ENCODE data around the gene TMEM164. TPM values are rescaled to one million over a fixed set of nuclear protein-coding genes. Genes with fewer than 3 reads are reported as not detected.

Gene TMEM164
- total RNA-seq (10 to 100 TPM; 17.2 to 32.2 (median 26.4) TPM), polyA plus RNA-seq (10 to 100 TPM in 1 of 3 donors, 1 to 10 TPM in 2; 8.7 to 27.3 (median 8.9) TPM)
- long read RNA-seq, donor 1, full-length matches to known transcripts: 3 of 3 reads
- long read RNA-seq, donor 1, partial matches to known transcripts: 0 of 3 reads
- long read RNA-seq, donor 1, other reads (novel, unspliced or antisense): 0 of 3 reads
- long read RNA-seq, donor 2, full-length matches to known transcripts: 5 of 5 reads
- long read RNA-seq, donor 2, partial matches to known transcripts: 0 of 5 reads
- long read RNA-seq, donor 2, other reads (novel, unspliced or antisense): 0 of 5 reads
- long read RNA-seq, donor 3, full-length matches to known transcripts: 3 of 3 reads
- long read RNA-seq, donor 3, partial matches to known transcripts: 0 of 3 reads
- long read RNA-seq, donor 3, other reads (novel, unspliced or antisense): 0 of 3 reads
- long read RNA-seq, donor 4, partial matches to known transcripts: 0 of 4 reads
- long read RNA-seq, donor 4, other reads (novel, unspliced or antisense): 4 of 4 reads
- long read RNA-seq, donor 5, full-length matches to known transcripts: 1 of 7 reads
- long read RNA-seq, donor 5, partial matches to known transcripts: 0 of 7 reads
- long read RNA-seq, donor 5, other reads (novel, unspliced or antisense): 6 of 7 reads
- long read RNA-seq, donor 6, partial matches to known transcripts: 0 of 4 reads
- long read RNA-seq, donor 6, other reads (novel, unspliced or antisense): 4 of 4 reads
- long read RNA-seq, donor 7, full-length matches to known transcripts: 1 of 1 reads
- long read RNA-seq, donor 7, partial matches to known transcripts: 0 of 1 reads
- long read RNA-seq, donor 7, other reads (novel, unspliced or antisense): 0 of 1 reads
- long read RNA-seq, donor 8, full-length matches to known transcripts: 7 of 7 reads
- long read RNA-seq, donor 8, partial matches to known transcripts: 0 of 7 reads
- long read RNA-seq, donor 8, other reads (novel, unspliced or antisense): 0 of 7 reads
- long read RNA-seq, donor 9, full-length matches to known transcripts: 4 of 4 reads
- long read RNA-seq, donor 9, partial matches to known transcripts: 0 of 4 reads
- long read RNA-seq, donor 9, other reads (novel, unspliced or antisense): 0 of 4 reads
- long read RNA-seq, donor 10, full-length matches to known transcripts: 2 of 2 reads
- long read RNA-seq, donor 10, partial matches to known transcripts: 0 of 2 reads
- long read RNA-seq, donor 10, other reads (novel, unspliced or antisense): 0 of 2 reads

DNA sequence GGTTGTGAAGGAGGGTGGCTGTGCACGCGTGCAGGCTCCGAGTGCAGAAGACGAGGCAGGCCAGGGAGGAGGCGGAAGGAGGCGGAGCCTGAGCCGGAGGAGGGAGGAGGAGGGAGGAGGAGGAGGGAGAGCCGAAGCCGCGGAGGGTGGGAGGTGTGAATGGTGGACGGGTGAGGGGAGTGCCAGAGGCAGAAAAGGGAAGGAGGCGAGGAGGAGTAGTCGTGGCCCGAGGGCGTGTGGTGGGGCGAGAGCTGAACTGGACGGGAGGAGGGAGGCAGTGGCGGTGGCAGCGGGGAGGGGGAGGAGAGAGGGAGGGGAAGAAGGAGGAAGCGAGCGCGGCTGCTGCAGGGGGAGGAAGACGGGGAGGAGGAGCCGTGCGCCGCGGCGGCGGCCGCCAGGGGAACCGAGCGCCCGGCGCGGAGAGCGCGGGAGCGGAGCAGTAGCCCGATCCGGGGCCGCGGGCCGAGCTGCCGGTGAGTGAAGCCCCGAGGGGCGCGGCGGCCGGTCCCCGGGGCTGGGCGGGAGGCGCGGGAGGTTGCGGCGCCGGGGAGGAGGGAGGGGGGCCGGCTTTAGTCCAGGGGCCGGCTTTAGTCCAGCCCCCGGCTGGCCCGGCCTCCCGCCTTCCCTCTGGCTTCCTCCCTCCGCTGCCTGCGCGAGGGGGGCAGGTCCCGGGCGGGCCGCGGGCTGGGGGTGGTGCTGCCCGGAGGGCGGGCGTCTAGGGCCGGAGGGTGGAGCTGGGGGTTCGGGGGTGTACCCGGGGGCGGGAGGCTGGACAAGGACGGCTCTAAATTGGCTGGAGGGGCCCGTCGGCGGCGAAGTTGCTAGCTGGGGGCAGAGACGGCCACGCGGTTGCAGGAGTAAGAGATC lies at the start of gene TMEM164:
Gene TMEM164 (plus strand): TSS at position 815 of the 867 bp plus-strand sequence. CDS start 661 bp downstream, outside the sequence.
- H3K4me1 ChIP-seq (replicated peaks in 1 of 2): peaks cover 13 to 24% of the 10 kb centered on the region in 2 donors
- H3K36me3 ChIP-seq (replicated peaks in 1 of 2): no peaks in the 10 kb centered on the region
- H3K27me3 ChIP-seq: peaks cover 4% of the 10 kb centered on the region
- H3K27ac ChIP-seq: peak within 1 kb of the TSS in 4 of 5 donors; percentile 78 to 98 (median 86)
- whole genome bisulfite sequencing, 4 donors: 0 to 24% (median 7%) methylated on average over 17 to 72 of the region's 83 CpGs
- intact Hi-C loops (cut with DNase I): no loop called here
- TF ChIP-seq, protein P1, sequence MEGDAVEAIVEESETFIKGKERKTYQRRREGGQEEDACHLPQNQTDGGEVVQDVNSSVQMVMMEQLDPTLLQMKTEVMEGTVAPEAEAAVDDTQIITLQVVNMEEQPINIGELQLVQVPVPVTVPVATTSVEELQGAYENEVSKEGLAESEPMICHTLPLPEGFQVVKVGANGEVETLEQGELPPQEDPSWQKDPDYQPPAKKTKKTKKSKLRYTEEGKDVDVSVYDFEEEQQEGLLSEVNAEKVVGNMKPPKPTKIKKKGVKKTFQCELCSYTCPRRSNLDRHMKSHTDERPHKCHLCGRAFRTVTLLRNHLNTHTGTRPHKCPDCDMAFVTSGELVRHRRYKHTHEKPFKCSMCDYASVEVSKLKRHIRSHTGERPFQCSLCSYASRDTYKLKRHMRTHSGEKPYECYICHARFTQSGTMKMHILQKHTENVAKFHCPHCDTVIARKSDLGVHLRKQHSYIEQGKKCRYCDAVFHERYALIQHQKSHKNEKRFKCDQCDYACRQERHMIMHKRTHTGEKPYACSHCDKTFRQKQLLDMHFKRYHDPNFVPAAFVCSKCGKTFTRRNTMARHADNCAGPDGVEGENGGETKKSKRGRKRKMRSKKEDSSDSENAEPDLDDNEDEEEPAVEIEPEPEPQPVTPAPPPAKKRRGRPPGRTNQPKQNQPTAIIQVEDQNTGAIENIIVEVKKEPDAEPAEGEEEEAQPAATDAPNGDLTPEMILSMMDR (IDR thresholded peaks at IDR 0.05): peak in 3 of 6 experiments; percentile 17 to 43 (median 21)
- peak; percentile 23 to 25 for TF ChIP-seq POLR2A (IDR thresholded peaks at IDR 0.05)
- peak; percentile 78 to 89 (median 86) for DNase-seq
- peak within 1 kb of the TSS; percentile 8 to 82 (median 40) for H3K4me3 ChIP-seq
- H3K9me3 ChIP-seq (replicated peaks in 1 of 3): no peaks in the 10 kb centered on the region

DNA sequence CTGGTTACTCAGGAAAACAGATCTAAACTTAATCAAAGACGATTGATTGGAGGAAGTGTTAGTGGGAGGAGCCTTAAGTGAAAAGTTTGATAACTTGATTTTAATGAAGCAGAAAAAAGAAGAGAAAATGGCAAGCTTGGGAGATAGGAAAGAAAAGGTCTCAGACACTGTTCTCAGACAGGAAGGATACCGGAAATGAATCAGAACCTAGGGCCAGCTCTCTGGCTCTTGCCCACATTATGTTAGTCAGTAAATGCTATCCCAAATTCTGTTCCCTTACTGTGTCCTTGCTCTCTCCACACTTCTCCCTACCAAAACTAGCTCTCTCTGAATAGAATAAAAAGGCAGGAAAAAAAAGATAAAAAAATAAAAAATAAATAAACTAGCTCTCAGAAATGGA lies 48.6 kb upstream of the TMEM164 start:
- no peak overlapping the region for H3K4me3 ChIP-seq
- H3K27ac ChIP-seq: no peak overlapping the region
- no peaks in the 10 kb centered on the region for H3K9me3 ChIP-seq (replicated peaks in 1 of 3)
- H3K36me3 ChIP-seq (replicated peaks in 1 of 2): no peaks in the 10 kb centered on the region
- peak in 2 of 7 donors; percentile 11 to 17 for DNase-seq
- H3K4me1 ChIP-seq (replicated peaks in 1 of 2): no peaks in the 10 kb centered on the region
- intact Hi-C loops (cut with DNase I): no loop called here
- 32 to 68% (median 53%) methylated on average over 2 of the region's 2 CpGs for WGBS, 4 donors
- H3K27me3 ChIP-seq: peaks cover 8% of the 10 kb centered on the region
- TF ChIP-seq, protein P1 (IDR thresholded peaks at IDR 0.05): no peak
- no peak for TF ChIP-seq POLR2A (IDR thresholded peaks at IDR 0.05)

DNA sequence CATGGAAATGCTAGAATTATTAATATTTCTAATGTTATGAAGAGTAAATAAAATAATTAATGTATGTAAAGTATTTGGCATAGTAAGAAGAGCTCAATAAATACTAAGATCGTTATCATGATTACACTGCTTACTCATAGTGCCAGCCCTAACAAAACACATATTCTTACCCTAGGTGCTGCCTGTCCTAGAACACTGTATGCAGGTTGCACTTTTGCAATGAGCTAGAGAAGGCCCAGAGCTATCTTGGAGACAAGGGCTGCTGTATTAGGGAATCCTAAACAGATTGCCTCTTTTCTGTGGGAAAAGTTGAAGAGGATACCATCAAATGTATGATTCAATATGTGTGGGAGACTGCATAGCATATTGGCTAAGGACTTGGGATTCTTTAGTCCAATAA lies 48.0 kb upstream of the TMEM164 start:
- 17 to 61% (median 43%) methylated on average over 1 of the region's 1 CpG for WGBS, 4 donors
- no peaks in the 10 kb centered on the region for H3K36me3 ChIP-seq (replicated peaks in 1 of 2)
- no peaks in the 10 kb centered on the region for H3K9me3 ChIP-seq (replicated peaks in 1 of 3)
- H3K4me1 ChIP-seq (replicated peaks in 1 of 2): no peaks in the 10 kb centered on the region
- H3K27ac ChIP-seq: no peak overlapping the region
- peaks cover 8% of the 10 kb centered on the region for H3K27me3 ChIP-seq
- no peak for TF ChIP-seq POLR2A (IDR thresholded peaks at IDR 0.05)
- TF ChIP-seq, protein P1 (IDR thresholded peaks at IDR 0.05): no peak
- intact Hi-C loops (cut with DNase I): no loop called here
- DNase-seq: no peak
- H3K4me3 ChIP-seq: no peak overlapping the region

Data from adrenal gland (tissue), 19 donors.